IMR-90 (cell line): ENCODE measurements around the gene CD300LD. TPM values are rescaled to one million over a fixed set of nuclear protein-coding genes. Genes with fewer than 3 reads are reported as not detected.

Experiments
- ATAC-seq: fragments of 200-7000 bp; cut with Tn5 transposase; 2 replicates; pipeline ENCODE4 v1.9.1; 2020; ENCODE audit warnings: low read depth, mild to moderate bottlenecking, moderate library complexity
- BruUV-seq: library from RNA; stranded (reverse); fragments of 400-500 nt; replicated peaks from 2 replicates; lab custom pipeline; 2021; lab: Mats Ljungman, UMichigan
- CTCF ChIA-PET: fragments of 300-600 bp; formaldehyde crosslinking; extraction: SDS; loops from one replicate; lab custom pipeline; 2021; ENCODE audit warnings: antibody characterized with exemption; lab: Yijun Ruan, JAX
- POLR2A ChIA-PET: fragments of 300-600 bp; sonication (Branson Sonifier 250); formaldehyde crosslinking; loops from one replicate; lab custom pipeline; 2022; ENCODE audit warnings: antibody characterized with exemption; ENCODE audit not compliant: unreplicated experiment; lab: Charles Lee
- DNase-seq: peaks from one replicate; pipeline ENCODE4 v3.0.0; 2013
- H2AFZ ChIP-seq: replicated peaks from 2 replicates; pipeline ENCODE3; 2013; ENCODE audit warnings: low read length, mild to moderate bottlenecking; ENCODE audit not compliant: poor library complexity
- H2AK5ac ChIP-seq: 2 replicates; pipeline ENCODE4 v1.6.1; 2013; ENCODE audit warnings: low read depth, low read length, inconsistent platforms
- H2AK9ac ChIP-seq: replicated peaks from 2 replicates; pipeline ENCODE3; 2013; ENCODE audit warnings: mild to moderate bottlenecking, low read depth, low read length, moderate library complexity; ENCODE audit not compliant: poor library complexity
- H2BK120ac ChIP-seq: 2 replicates; pipeline ENCODE4 v1.6.1; 2013; ENCODE audit warnings: low read depth, low read length, inconsistent platforms
- H2BK15ac ChIP-seq: 3 replicates; pipeline ENCODE4 v1.6.1; 2013; ENCODE audit warnings: low read depth, low read length, inconsistent platforms
- H2BK20ac ChIP-seq: 2 replicates; pipeline ENCODE4 v1.6.1; 2013; ENCODE audit warnings: low read depth, mild to moderate bottlenecking, inconsistent platforms, low read length, moderate library complexity
- H2BK5ac ChIP-seq: 2 replicates; pipeline ENCODE4 v1.6.1; 2013; ENCODE audit warnings: mild to moderate bottlenecking, low read depth, low read length, inconsistent platforms; ENCODE audit not compliant: poor library complexity, severe bottlenecking
- H3K14ac ChIP-seq: replicated peaks from 2 replicates; pipeline ENCODE4 v1.6.1; 2013; ENCODE audit warnings: low read depth, low read length, inconsistent platforms
- H3K18ac ChIP-seq: 2 replicates; pipeline ENCODE4 v1.6.1; 2013; ENCODE audit warnings: low read depth, low read length, control low read depth
- H3K23ac ChIP-seq: 2 replicates; pipeline ENCODE4 v1.6.1; 2013; ENCODE audit warnings: low read depth, low read length, inconsistent platforms
- H3K27ac ChIP-seq: 2 replicates; pipeline ENCODE4 v1.5.1; 2013; ENCODE audit warnings: mild to moderate bottlenecking, control low read depth, low read length; ENCODE audit not compliant: insufficient read depth
- H3K27me3 ChIP-seq: 2 replicates; pipeline ENCODE4 v1.6.1; 2013; ENCODE audit warnings: low read length; ENCODE audit not compliant: control insufficient read depth, insufficient read depth
- H3K36me3 ChIP-seq: 2 replicates; pipeline ENCODE4 v1.6.1; 2013; ENCODE audit warnings: low read length, mixed read lengths; ENCODE audit not compliant: control insufficient read depth, insufficient read depth
- H3K4ac ChIP-seq: 2 replicates; pipeline ENCODE4 v1.6.1; 2013; ENCODE audit warnings: low read depth, low read length, inconsistent platforms
- H3K4me1 ChIP-seq: 2 replicates; pipeline ENCODE4 v1.6.1; 2013; ENCODE audit warnings: low read length, mixed read lengths; ENCODE audit not compliant: control insufficient read depth, insufficient read depth
- H3K4me2 ChIP-seq: 2 replicates; pipeline ENCODE4 v1.6.1; 2013; ENCODE audit warnings: low read depth, mild to moderate bottlenecking, control low read depth, low read length, moderate library complexity
- H3K4me3 ChIP-seq: 2 replicates; pipeline ENCODE4 v1.5.1; 2013; ENCODE audit warnings: low read depth, mild to moderate bottlenecking, control low read depth, low read length, moderate library complexity; ENCODE audit not compliant: insufficient read depth
- H3K56ac ChIP-seq: 2 replicates; pipeline ENCODE4 v1.6.1; 2013; ENCODE audit warnings: low read length, inconsistent platforms; ENCODE audit not compliant: insufficient read depth; ENCODE audit errors: extremely low read depth
- H3K79me1 ChIP-seq, 2 experiments: 2 replicates each; pipeline ENCODE4 v1.6.1; 2013; ENCODE audit warnings: low read length in 2 of 2, inconsistent platforms in 1 of 2, low read depth in 1 of 2
- H3K9ac ChIP-seq: 2 replicates; pipeline ENCODE4 v1.6.1; 2013; ENCODE audit warnings: low read depth, low read length, control low read depth
- H3K9me1 ChIP-seq: 2 replicates; pipeline ENCODE4 v1.6.1; 2013; ENCODE audit warnings: low read length, inconsistent platforms; ENCODE audit not compliant: insufficient read depth
- H3K9me3 ChIP-seq: 2 replicates; pipeline ENCODE4 v1.6.1; 2013; ENCODE audit warnings: low read length; ENCODE audit not compliant: control insufficient read depth, insufficient read depth
- H4K20me1 ChIP-seq: 2 replicates; pipeline ENCODE4 v1.6.1; 2013; ENCODE audit warnings: low read length, inconsistent platforms; ENCODE audit not compliant: insufficient read depth
- H4K5ac ChIP-seq: 2 replicates; pipeline ENCODE4 v1.6.1; 2013; ENCODE audit warnings: mild to moderate bottlenecking, low read depth, low read length, control low read depth
- H4K8ac ChIP-seq, 2 experiments: 2 replicates each; pipeline ENCODE4 v1.6.1; 2013; ENCODE audit warnings: low read depth in 2 of 2, low read length in 2 of 2, control low read depth in 1 of 2, inconsistent platforms in 1 of 2
- H4K91ac ChIP-seq: 2 replicates; pipeline ENCODE4 v1.6.1; 2013; ENCODE audit warnings: low read depth, low read length, inconsistent platforms; ENCODE audit not compliant: insufficient read depth
- BHLHE40 ChIP-seq: fragments of 150-350 bp; IDR thresholded peaks from 2 replicates; pipeline ENCODE4 v1.6.1; 2016; ENCODE audit warnings: mild to moderate bottlenecking, low read depth, low read length
- CEBPB ChIP-seq: IDR thresholded peaks from 2 replicates; pipeline ENCODE4 v1.6.1; 2012; ENCODE audit warnings: low read depth, low read length, improper control_type of control experiment
- CHD1 ChIP-seq: IDR thresholded peaks from 2 replicates; pipeline ENCODE4 v1.6.1; 2012; ENCODE audit warnings: low read depth, low read length, improper control_type of control experiment
- CTCF ChIP-seq: conservative IDR thresholded peaks from 2 replicates; pipeline ENCODE4 v1.5.1; 2012; ENCODE audit warnings: mild to moderate bottlenecking, low read depth, low read length, improper control_type of control experiment
- WGBS, 2 experiments: methylation state at CpG; one replicate each; pipeline versions ENCODE4 v1.1.5 to v1.1.7; 2013; ENCODE audit warnings: missing lambda C conversion rate in 2 of 2; ENCODE audit not compliant: insufficient read length in 1 of 2; ENCODE audit errors: extremely low coverage in 2 of 2; 5-methylcytosine and 5-hydroxymethylcytosine counted together
- dilution Hi-C: fragments of 300-500 bp; cut with HindIII; formaldehyde crosslinking; loops from one replicate; pipeline ENCODE4 v1.14.3; 2018; ENCODE audit warnings: low sequenced_read_pairs; ENCODE audit not compliant: unreplicated experiment
- in situ Hi-C: fragments of 300-500 bp; cut with MboI; formaldehyde crosslinking; loops from 3 replicates; pipeline ENCODE4 v1.14.3; 2019; ENCODE audit warnings: low sequenced_read_pairs, inconsistent platforms, mixed read lengths
- intact Hi-C: fragments of 100-400 bp; cut with micrococcal nuclease; formaldehyde crosslinking; loops from 2 replicates; pipeline ENCODE4 v1.10.0; 2022
- polyA plus RNA-seq, 3 experiments: library from polyadenylated mRNA; depleted of rRNA; stranded (reverse); fragments of >200 nt; gene quantifications; 2 replicates each; pipeline ENCODE4 v1.2.3, GENCODE V29; 2012; ENCODE audit warnings: low replicate concordance in 1 of 3
- total RNA-seq: library from RNA; depleted of rRNA; stranded (reverse); fragments of >200 nt; gene quantifications from 2 replicates; pipeline ENCODE4 v1.2.3, GENCODE V29; 2012
- TF ChIP-seq, protein P1 (sequence below): fragments of 150-350 bp; IDR thresholded peaks from 2 replicates; pipeline ENCODE4 v1.6.1; 2016; ENCODE audit warnings: low read depth, mild to moderate bottlenecking, low read length, moderate library complexity, borderline replicate concordance

The CD300LD gene
- total and polyA plus RNA-seq, 2 of the 4 experiments (the other 2 are of a cell fraction) = not detected

- Histone ChIP-seq H2BK20ac (no peak within 1 kb of the TSS), H3K27me3 (no peaks in the 10 kb centered on the region), H2AFZ (peak within 1 kb of the TSS; percentile 58), H3K9me3 (peaks cover 48% of the 10 kb centered on the region), H3K27ac (no peak within 1 kb of the TSS), H3K14ac (no peak within 1 kb of the TSS), H3K9ac (no peak within 1 kb of the TSS), H4K20me1 (no peaks in the 10 kb centered on the region), H3K4me3 (no peak within 1 kb of the TSS), H2AK9ac (no peak within 1 kb of the TSS), H4K5ac (no peak within 1 kb of the TSS), H3K79me1 (no peaks in the 10 kb centered on the region), H2BK120ac (no peak within 1 kb of the TSS), H3K4me1 (no peaks in the 10 kb centered on the region), H3K4me2 (no peak within 1 kb of the TSS), H4K91ac (no peak within 1 kb of the TSS), H3K56ac (no peak within 1 kb of the TSS), H3K9me1 (no peaks in the 10 kb centered on the region), H3K36me3 (no peaks in the 10 kb centered on the region), H2AK5ac (no peak within 1 kb of the TSS), H2BK15ac (no peak within 1 kb of the TSS), H3K4ac (no peak within 1 kb of the TSS), H3K18ac (no peak within 1 kb of the TSS), H4K8ac (no peak within 1 kb of the TSS), H2BK5ac (no peak within 1 kb of the TSS), H3K23ac (no peak within 1 kb of the TSS)
- POLR2A ChIA-PET = no interaction called here
- ATAC-seq = no peak
- no TSS peak for BruUV-seq
- dilution Hi-C loops = no loop called here
- CTCF ChIA-PET = no interaction called here
- in situ Hi-C loops = no loop called here
- intact Hi-C loops = no loop called here
- 17% methylated on average over 1 of the region's 5 CpGs; no CpG with 5 or more reads in 1 of the 2 experiments for WGBS, 2 experiments
- no peak for TF ChIP-seq BHLHE40
- no peak for TF ChIP-seq CTCF
- TF ChIP-seq, protein P1, sequence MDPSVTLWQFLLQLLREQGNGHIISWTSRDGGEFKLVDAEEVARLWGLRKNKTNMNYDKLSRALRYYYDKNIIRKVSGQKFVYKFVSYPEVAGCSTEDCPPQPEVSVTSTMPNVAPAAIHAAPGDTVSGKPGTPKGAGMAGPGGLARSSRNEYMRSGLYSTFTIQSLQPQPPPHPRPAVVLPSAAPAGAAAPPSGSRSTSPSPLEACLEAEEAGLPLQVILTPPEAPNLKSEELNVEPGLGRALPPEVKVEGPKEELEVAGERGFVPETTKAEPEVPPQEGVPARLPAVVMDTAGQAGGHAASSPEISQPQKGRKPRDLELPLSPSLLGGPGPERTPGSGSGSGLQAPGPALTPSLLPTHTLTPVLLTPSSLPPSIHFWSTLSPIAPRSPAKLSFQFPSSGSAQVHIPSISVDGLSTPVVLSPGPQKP = no peak
- TF ChIP-seq CEBPB = no peak
- no peak for TF ChIP-seq CHD1
- no peak for DNase-seq
These were observed 46.2 kb downstream of the CD300LD start, which contains the start of gene CD300C for GRCh38 chr17:74545843-74546230. Gene CD300C, minus strand, starts transcription at chr17:74546115. Its CDS starts 333 bp downstream, at chr17:74545782.
